ENCODE data around the gene PCDHA10. TPM values are rescaled to one million over a fixed set of nuclear protein-coding genes. Genes with fewer than 3 reads are reported as not detected.

The PCDHA10 gene
- polyA plus RNA-seq, 1 donor from 2014 or later: 5.5 TPM

- TF ChIP-seq, protein P1, sequence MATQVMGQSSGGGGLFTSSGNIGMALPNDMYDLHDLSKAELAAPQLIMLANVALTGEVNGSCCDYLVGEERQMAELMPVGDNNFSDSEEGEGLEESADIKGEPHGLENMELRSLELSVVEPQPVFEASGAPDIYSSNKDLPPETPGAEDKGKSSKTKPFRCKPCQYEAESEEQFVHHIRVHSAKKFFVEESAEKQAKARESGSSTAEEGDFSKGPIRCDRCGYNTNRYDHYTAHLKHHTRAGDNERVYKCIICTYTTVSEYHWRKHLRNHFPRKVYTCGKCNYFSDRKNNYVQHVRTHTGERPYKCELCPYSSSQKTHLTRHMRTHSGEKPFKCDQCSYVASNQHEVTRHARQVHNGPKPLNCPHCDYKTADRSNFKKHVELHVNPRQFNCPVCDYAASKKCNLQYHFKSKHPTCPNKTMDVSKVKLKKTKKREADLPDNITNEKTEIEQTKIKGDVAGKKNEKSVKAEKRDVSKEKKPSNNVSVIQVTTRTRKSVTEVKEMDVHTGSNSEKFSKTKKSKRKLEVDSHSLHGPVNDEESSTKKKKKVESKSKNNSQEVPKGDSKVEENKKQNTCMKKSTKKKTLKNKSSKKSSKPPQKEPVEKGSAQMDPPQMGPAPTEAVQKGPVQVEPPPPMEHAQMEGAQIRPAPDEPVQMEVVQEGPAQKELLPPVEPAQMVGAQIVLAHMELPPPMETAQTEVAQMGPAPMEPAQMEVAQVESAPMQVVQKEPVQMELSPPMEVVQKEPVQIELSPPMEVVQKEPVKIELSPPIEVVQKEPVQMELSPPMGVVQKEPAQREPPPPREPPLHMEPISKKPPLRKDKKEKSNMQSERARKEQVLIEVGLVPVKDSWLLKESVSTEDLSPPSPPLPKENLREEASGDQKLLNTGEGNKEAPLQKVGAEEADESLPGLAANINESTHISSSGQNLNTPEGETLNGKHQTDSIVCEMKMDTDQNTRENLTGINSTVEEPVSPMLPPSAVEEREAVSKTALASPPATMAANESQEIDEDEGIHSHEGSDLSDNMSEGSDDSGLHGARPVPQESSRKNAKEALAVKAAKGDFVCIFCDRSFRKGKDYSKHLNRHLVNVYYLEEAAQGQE (IDR thresholded peaks at IDR 0.05; ENCODE audit: borderline replicate concordance): no peak
- TF ChIP-seq EZH2 (IDR thresholded peaks at IDR 0.05; ENCODE audit: borderline replicate concordance, insufficient read depth, low read length, poor library complexity, severe bottlenecking): no peak
- TF ChIP-seq MXI1 (conservative IDR thresholded peaks at IDR 0.05; ENCODE audit: poor library complexity, severe bottlenecking): no peak
- TF ChIP-seq RAD21 (conservative IDR thresholded peaks at IDR 0.05): no peak
- no peak for TF ChIP-seq CTCF (IDR thresholded peaks at IDR 0.05; ENCODE audit: poor library complexity, severe bottlenecking)
- no peak for TF ChIP-seq SMC3 (conservative IDR thresholded peaks at IDR 0.05; ENCODE audit: poor library complexity)
- TF ChIP-seq POLR2AphosphoS5 (IDR thresholded peaks at IDR 0.05): no peak
- TF ChIP-seq TAF1 (IDR thresholded peaks at IDR 0.05; ENCODE audit: low read depth): no peak
- no peak for TF ChIP-seq EP300 (conservative IDR thresholded peaks at IDR 0.05; ENCODE audit: poor library complexity, severe bottlenecking)
- peaks cover 27% of the 10 kb centered on the region for H3K9me3 ChIP-seq (ENCODE audit: low read length)
- H3K79me2 ChIP-seq (replicated peaks; ENCODE audit: insufficient read depth, low read length): peaks cover 48% of the 10 kb centered on the region
- H3K4me2 ChIP-seq (ENCODE audit: low read length): no peak overlapping the region
- no peaks in the 10 kb centered on the region for H3K9me2 ChIP-seq (ENCODE audit: insufficient read depth, low read length)
- no peak overlapping the region for H2AFZ ChIP-seq (ENCODE audit: low read depth, low read length)
- no peaks in the 10 kb centered on the region for H3F3A ChIP-seq (ENCODE audit: insufficient read depth, low read length, poor library complexity, severe bottlenecking)
- H3K27ac ChIP-seq (ENCODE audit: low read length): no peak overlapping the region
- H3K36me3 ChIP-seq (ENCODE audit: insufficient read depth, low read length): peaks cover 25% of the 10 kb centered on the region
- no peaks in the 10 kb centered on the region for H3K27me3 ChIP-seq (ENCODE audit: insufficient read depth, low read depth, low read length)
- no peak overlapping the region for H3K9ac ChIP-seq (ENCODE audit: low read length)
- no peak overlapping the region for H3K4me3 ChIP-seq (ENCODE audit: low read length)
- no peaks in the 10 kb centered on the region for H4K20me1 ChIP-seq (ENCODE audit: insufficient read depth)
Measured at GRCh38 chr5:140823475-140823874, 32.2 kb upstream of the PCDHA10 start.

DNA sequence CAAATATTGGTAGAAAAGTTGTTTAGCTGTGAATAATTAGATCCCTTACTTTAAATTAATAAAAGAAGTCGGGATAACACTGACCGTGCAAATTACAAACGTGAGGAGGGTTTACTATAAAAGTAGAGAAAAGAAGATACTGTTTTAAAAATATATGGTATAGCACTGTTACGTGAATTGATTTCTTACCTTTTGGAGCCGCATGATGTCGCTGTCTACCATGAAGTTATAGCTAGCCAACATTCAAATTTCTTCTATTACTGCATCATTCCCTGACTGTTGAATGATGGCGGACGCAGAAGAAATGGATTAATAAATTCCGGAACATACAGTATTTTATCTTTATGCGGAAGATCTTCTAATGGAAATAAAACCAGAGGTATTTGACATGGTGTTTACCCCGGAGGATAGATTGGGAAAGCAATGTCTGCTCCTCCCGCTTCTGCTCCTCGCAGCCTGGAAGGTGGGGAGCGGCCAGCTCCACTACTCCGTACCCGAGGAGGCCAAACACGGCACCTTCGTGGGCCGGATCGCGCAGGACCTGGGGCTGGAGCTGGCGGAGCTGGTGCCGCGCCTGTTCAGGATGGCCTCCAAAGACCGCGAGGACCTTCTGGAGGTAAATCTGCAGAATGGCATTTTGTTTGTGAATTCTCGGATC is 27.9 kb upstream of the PCDHA10 start, which contains the start of gene PCDHA6:
Gene PCDHA6, plus strand, starts transcription at position 257 of the 658 bp plus-strand sequence. Its CDS starts 132 bp downstream, at position 389.
- Histone ChIP-seq H4K20me1 (ENCODE audit: insufficient read depth) (no peaks in the 10 kb centered on the region), H3K9me2 (ENCODE audit: insufficient read depth, low read length) (no peaks in the 10 kb centered on the region), H3K27ac (ENCODE audit: low read length) (no peak within 1 kb of the TSS), H3K4me2 (ENCODE audit: low read length) (no peak within 1 kb of the TSS), H3F3A (ENCODE audit: insufficient read depth, low read length, poor library complexity, severe bottlenecking) (no peaks in the 10 kb centered on the region), H3K79me2 (replicated peaks; ENCODE audit: insufficient read depth, low read length) (peaks cover 35% of the 10 kb centered on the region), H2AFZ (ENCODE audit: low read depth, low read length) (no peak within 1 kb of the TSS), H3K36me3 (ENCODE audit: insufficient read depth, low read length) (peaks cover 25% of the 10 kb centered on the region), H3K9ac (ENCODE audit: low read length) (no peak within 1 kb of the TSS), H3K9me3 (ENCODE audit: low read length) (peaks cover 37% of the 10 kb centered on the region), H3K4me3 (ENCODE audit: low read length) (no peak within 1 kb of the TSS), H3K27me3 (ENCODE audit: insufficient read depth, low read depth, low read length) (no peaks in the 10 kb centered on the region)
- TF ChIP-seq RAD21 (conservative IDR thresholded peaks at IDR 0.05) (no peak), EP300 (conservative IDR thresholded peaks at IDR 0.05; ENCODE audit: poor library complexity, severe bottlenecking) (no peak)

Measured in neural cell (in vitro differentiated cells).